ENCODE results near the gene LIPJ.

LIPJ gene

GRCh38 chr10:88555190-88555908 lies 31.2 kb upstream of the LIPJ start:
- POLR2A ChIA-PET, result no interaction called here
- no peak for DNase-seq (ENCODE audit: extremely low spot score)
- CTCF ChIA-PET, result interaction anchor here (0.6 to 1.2 kb wide), 2 partner anchors 68 to 83 kb away, joined by 3 to 4 read pairs; no protein-coding TSS in a partner anchor
- TF ChIP-seq ZNF384 (IDR thresholded peaks at IDR 0.05) (no peak), HDGF (IDR thresholded peaks at IDR 0.05; ENCODE audit: borderline replicate concordance) (no peak), SUZ12 (IDR thresholded peaks at IDR 0.05) (no peak), PKNOX1 (IDR thresholded peaks at IDR 0.05) (no peak), SP1 (IDR thresholded peaks at IDR 0.05) (no peak), FOXM1 (IDR thresholded peaks at IDR 0.05; ENCODE audit: borderline replicate concordance) (no peak), BHLHE40 (IDR thresholded peaks at IDR 0.05; ENCODE audit: borderline replicate concordance) (no peak), CTBP1 (IDR thresholded peaks at IDR 0.05; ENCODE audit: borderline replicate concordance) (no peak), ELF4 (IDR thresholded peaks at IDR 0.05) (no peak), TARDBP (IDR thresholded peaks at IDR 0.05) (no peak), FOXA1 (IDR thresholded peaks at IDR 0.05) (no peak), L3MBTL2 (conservative IDR thresholded peaks at IDR 0.05) (no peak)

- TF ChIP-seq SUZ12 (IDR thresholded peaks at IDR 0.05) (no peak), FOXM1 (IDR thresholded peaks at IDR 0.05; ENCODE audit: borderline replicate concordance) (no peak), TARDBP (IDR thresholded peaks at IDR 0.05) (no peak), FOXA1 (IDR thresholded peaks at IDR 0.05) (no peak), PKNOX1 (IDR thresholded peaks at IDR 0.05) (no peak), LEF1 (IDR thresholded peaks at IDR 0.05; ENCODE audit: borderline replicate concordance) (no peak)
- ChIA-PET CTCF (no interaction called here), POLR2A (no interaction called here)
- no peak for DNase-seq (ENCODE audit: extremely low spot score)
Measured at GRCh38 chr10:88557256-88557655, 29.3 kb upstream of the LIPJ start.

GRCh38 chr10:88557658-88558057 lies 28.9 kb upstream of the LIPJ start:
- TF ChIP-seq CTBP1 (IDR thresholded peaks at IDR 0.05; ENCODE audit: borderline replicate concordance), result no peak
- ChIA-PET CTCF (no interaction called here), POLR2A (no interaction called here)

GRCh38 chr10:88562152-88562551 lies 24.4 kb upstream of the LIPJ start:
- no peak for DNase-seq (ENCODE audit: extremely low spot score)
- POLR2A ChIA-PET, result no interaction called here
- CTCF ChIA-PET, result interaction anchor here (0.6 kb wide), 1 partner anchor 703 kb away, joined by 4 read pairs; no protein-coding TSS in a partner anchor
- TF ChIP-seq SUZ12 (IDR thresholded peaks at IDR 0.05), result no peak
- no peak for TF ChIP-seq NFRKB (IDR thresholded peaks at IDR 0.05)
- no peak for TF ChIP-seq BHLHE40 (IDR thresholded peaks at IDR 0.05; ENCODE audit: borderline replicate concordance)
- no peak for TF ChIP-seq ZNF384 (IDR thresholded peaks at IDR 0.05)
- no peak for TF ChIP-seq FOXA1 (IDR thresholded peaks at IDR 0.05)
- no peak for TF ChIP-seq LEF1 (IDR thresholded peaks at IDR 0.05; ENCODE audit: borderline replicate concordance)
- no peak for TF ChIP-seq TARDBP (IDR thresholded peaks at IDR 0.05)
- TF ChIP-seq FOXM1 (IDR thresholded peaks at IDR 0.05; ENCODE audit: borderline replicate concordance), result no peak
- no peak for TF ChIP-seq SP1 (IDR thresholded peaks at IDR 0.05)
- no peak for TF ChIP-seq ELF4 (IDR thresholded peaks at IDR 0.05)
- TF ChIP-seq ARNT (IDR thresholded peaks at IDR 0.05), result no peak
- no peak for TF ChIP-seq L3MBTL2 (conservative IDR thresholded peaks at IDR 0.05)

More at GRCh38 chr10:88557658-88558057, 28.9 kb upstream of the LIPJ start:
- DNase-seq (ENCODE audit: extremely low spot score), result no peak

GRCh38 chr10:88565072-88565471 lies 21.5 kb upstream of the LIPJ start:
- POLR2A ChIA-PET, result no interaction called here
- peak; percentile 20 for DNase-seq (ENCODE audit: extremely low spot score)
- TF ChIP-seq ZNF384 (IDR thresholded peaks at IDR 0.05) (no peak), TARDBP (IDR thresholded peaks at IDR 0.05) (no peak), SP1 (IDR thresholded peaks at IDR 0.05) (no peak), LEF1 (IDR thresholded peaks at IDR 0.05; ENCODE audit: borderline replicate concordance) (no peak), NFRKB (IDR thresholded peaks at IDR 0.05) (no peak), FOXM1 (IDR thresholded peaks at IDR 0.05; ENCODE audit: borderline replicate concordance) (no peak)
- CTCF ChIA-PET, result interaction anchor here (0.6 to 1.7 kb wide), 7 partner anchors 8 to 422 kb away, joined by 3 to 8 read pairs (median 4); no protein-coding TSS in a partner anchor

- CTCF ChIA-PET, result no interaction called here
- DNase-seq (ENCODE audit: extremely low spot score), result no peak
- POLR2A ChIA-PET, result no interaction called here
- TF ChIP-seq ARNT (IDR thresholded peaks at IDR 0.05) (no peak), SUZ12 (IDR thresholded peaks at IDR 0.05) (no peak), SP1 (IDR thresholded peaks at IDR 0.05) (no peak), ZNF384 (IDR thresholded peaks at IDR 0.05) (no peak), FOXM1 (IDR thresholded peaks at IDR 0.05; ENCODE audit: borderline replicate concordance) (no peak)
Measured at GRCh38 chr10:88582411-88582805, 4.2 kb upstream of the LIPJ start.

DNA sequence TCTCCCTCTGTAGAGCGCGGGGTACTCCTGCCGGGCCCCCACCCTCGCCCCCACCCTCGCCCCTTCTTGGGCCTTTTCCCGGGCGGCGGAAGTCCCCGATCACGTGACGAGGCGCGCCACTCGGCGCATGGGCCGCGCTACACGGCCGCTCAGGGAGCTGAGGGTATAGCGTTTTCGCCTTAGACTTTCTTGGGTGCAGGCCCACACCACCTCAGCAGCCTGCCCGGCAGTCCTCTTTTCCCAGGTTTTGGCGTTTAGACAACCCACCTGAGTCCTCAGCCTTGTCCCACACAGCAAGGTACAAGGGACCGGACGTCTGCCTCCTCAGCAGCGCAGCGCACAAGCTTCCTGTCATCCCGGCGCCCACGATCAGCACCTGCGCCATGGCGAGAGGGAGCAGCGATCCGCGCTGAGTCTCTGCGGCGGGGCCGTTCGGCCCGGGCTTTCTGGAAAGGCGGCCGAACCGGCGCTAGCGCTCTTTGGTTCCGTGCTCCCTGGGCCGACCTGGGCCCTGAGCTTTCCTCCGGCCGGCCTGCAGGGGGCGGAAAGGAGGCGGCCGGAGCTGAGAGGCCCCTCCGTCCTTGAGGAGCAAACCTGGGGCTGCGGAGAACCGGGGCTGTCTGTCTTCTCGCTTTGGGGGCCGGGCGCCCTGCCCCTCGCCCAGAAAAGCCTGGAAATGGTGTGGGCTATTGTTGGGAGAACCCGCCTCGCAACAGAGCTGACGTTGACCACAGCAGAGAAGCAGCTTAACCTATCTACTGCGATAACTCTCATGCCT lies 3.6 kb upstream of the LIPJ start, which contains the start of gene RNLS:
Gene RNLS, minus strand, starts transcription at position 513 of the 778 bp plus-strand sequence.
- POLR2A ChIA-PET, result no interaction called here
- CTCF ChIA-PET, result interaction anchor here (0.7 kb wide), 1 partner anchor 239 kb away, joined by 3 read pairs; no protein-coding TSS in a partner anchor
- DNase-seq (ENCODE audit: extremely low spot score), result no peak
- TF ChIP-seq PKNOX1 (IDR thresholded peaks at IDR 0.05) (no peak), L3MBTL2 (conservative IDR thresholded peaks at IDR 0.05) (no peak), BHLHE40 (IDR thresholded peaks at IDR 0.05; ENCODE audit: borderline replicate concordance) (no peak), HDGF (IDR thresholded peaks at IDR 0.05; ENCODE audit: borderline replicate concordance) (no peak)
